ENCODE results near the gene LY86.
A peak's percentile ranks its signal among the peaks of the same experiment; 100 is the strongest.

Gene LY86

GRCh38 chr6:6588064-6588923 lies at the start of gene LY86:
Gene LY86 (plus strand): TSS chr6:6588720. CDS start chr6:6588735, 15 bp downstream.
- DNase-seq (ENCODE audit: low read depth in 1 of 2, low spot score in 1 of 2): no peak
- TF ChIP-seq JUND (IDR thresholded peaks at IDR 0.05; ENCODE audit: low read depth): no peak
- in situ Hi-C loops (cut with HindIII; ENCODE audit: low pct_unique_long_range_greater_than_20kb, low sequenced_read_pairs): no loop called here

- in situ Hi-C loops (cut with HindIII; ENCODE audit: low pct_unique_long_range_greater_than_20kb, low sequenced_read_pairs): no loop called here
- DNase-seq (ENCODE audit: low read depth in 1 of 2, low spot score in 1 of 2): no peak
- no peak for TF ChIP-seq JUND (IDR thresholded peaks at IDR 0.05; ENCODE audit: low read depth)
These were observed 49.5 kb upstream of the LY86 start for GRCh38 chr6:6539036-6539435.

- no peak for DNase-seq (ENCODE audit: low read depth in 1 of 2, low spot score in 1 of 2)
- in situ Hi-C loops (cut with HindIII; ENCODE audit: low pct_unique_long_range_greater_than_20kb, low sequenced_read_pairs): no loop called here
- no peak for TF ChIP-seq JUND (IDR thresholded peaks at IDR 0.05; ENCODE audit: low read depth)
These were observed 46.2 kb upstream of the LY86 start for GRCh38 chr6:6542357-6542756.

- TF ChIP-seq JUND (IDR thresholded peaks at IDR 0.05; ENCODE audit: low read depth): no peak
- in situ Hi-C loops (cut with HindIII; ENCODE audit: low pct_unique_long_range_greater_than_20kb, low sequenced_read_pairs): no loop called here
- peak in 1 of 2 experiments; percentile 32 for DNase-seq (ENCODE audit: low read depth in 1 of 2, low spot score in 1 of 2)
These were observed 45.2 kb upstream of the LY86 start for GRCh38 chr6:6543181-6543879.

- in situ Hi-C loops (cut with HindIII; ENCODE audit: low pct_unique_long_range_greater_than_20kb, low sequenced_read_pairs): no loop called here
- DNase-seq (ENCODE audit: low read depth in 1 of 2, low spot score in 1 of 2): no peak
- TF ChIP-seq JUND (IDR thresholded peaks at IDR 0.05; ENCODE audit: low read depth): no peak
These were observed 42.8 kb upstream of the LY86 start for GRCh38 chr6:6545616-6546317.

GRCh38 chr6:6546318-6547109 lies 42.0 kb upstream of the LY86 start:
- DNase-seq (ENCODE audit: low read depth in 1 of 2, low spot score in 1 of 2): peak; percentile 30 to 54
- in situ Hi-C loops (cut with HindIII; ENCODE audit: low pct_unique_long_range_greater_than_20kb, low sequenced_read_pairs): no loop called here
- TF ChIP-seq JUND (IDR thresholded peaks at IDR 0.05; ENCODE audit: low read depth): no peak

- DNase-seq (ENCODE audit: low read depth in 1 of 2, low spot score in 1 of 2): peak; percentile 83 to 91
- in situ Hi-C loops (cut with HindIII; ENCODE audit: low pct_unique_long_range_greater_than_20kb, low sequenced_read_pairs): no loop called here
These were observed 41.2 kb upstream of the LY86 start for GRCh38 chr6:6547110-6547879.

GRCh38 chr6:6556161-6556737 lies 32.3 kb upstream of the LY86 start:
- in situ Hi-C loops (cut with HindIII; ENCODE audit: low pct_unique_long_range_greater_than_20kb, low sequenced_read_pairs): no loop called here
- no peak for TF ChIP-seq JUND (IDR thresholded peaks at IDR 0.05; ENCODE audit: low read depth)
- DNase-seq (ENCODE audit: low read depth in 1 of 2, low spot score in 1 of 2): no peak

More at GRCh38 chr6:6547110-6547879, 41.2 kb upstream of the LY86 start:
- TF ChIP-seq JUND (IDR thresholded peaks at IDR 0.05; ENCODE audit: low read depth): no peak

- no peak for TF ChIP-seq JUND (IDR thresholded peaks at IDR 0.05; ENCODE audit: low read depth)
- peak in 1 of 2 experiments; percentile 65 for DNase-seq (ENCODE audit: low read depth in 1 of 2, low spot score in 1 of 2)
- in situ Hi-C loops (cut with HindIII; ENCODE audit: low pct_unique_long_range_greater_than_20kb, low sequenced_read_pairs): no loop called here
These were observed 31.6 kb upstream of the LY86 start for GRCh38 chr6:6556738-6557503.

GRCh38 chr6:6557504-6557839 lies 31.0 kb upstream of the LY86 start:
- DNase-seq (ENCODE audit: low read depth in 1 of 2, low spot score in 1 of 2): no peak
- in situ Hi-C loops (cut with HindIII; ENCODE audit: low pct_unique_long_range_greater_than_20kb, low sequenced_read_pairs): no loop called here

More at GRCh38 chr6:6557504-6557839, 31.0 kb upstream of the LY86 start:
- TF ChIP-seq JUND (IDR thresholded peaks at IDR 0.05; ENCODE audit: low read depth): no peak

Measured in T47D (cell line).